GM12892 (cell line): ENCODE data around the gene SLC10A6.

Experiments used
- POLR2A ChIP-seq: IDR thresholded peaks from 2 replicates; pipeline ENCODE4 v1.6.1; 2011; ENCODE audit warnings: low read depth, low read length, control low read depth
- TAF1 ChIP-seq: IDR thresholded peaks from 2 replicates; pipeline ENCODE4 v1.6.1; 2011; ENCODE audit warnings: low read depth, mild to moderate bottlenecking, control low read depth, low read length, borderline replicate concordance

- TF ChIP-seq POLR2A (no peak), TAF1 (no peak)
Observed at GRCh38 chr4:86856896-86857295, 7.7 kb upstream of the SLC10A6 start.
